ENCODE data around the gene ITPR1.

Gene ITPR1

DNA sequence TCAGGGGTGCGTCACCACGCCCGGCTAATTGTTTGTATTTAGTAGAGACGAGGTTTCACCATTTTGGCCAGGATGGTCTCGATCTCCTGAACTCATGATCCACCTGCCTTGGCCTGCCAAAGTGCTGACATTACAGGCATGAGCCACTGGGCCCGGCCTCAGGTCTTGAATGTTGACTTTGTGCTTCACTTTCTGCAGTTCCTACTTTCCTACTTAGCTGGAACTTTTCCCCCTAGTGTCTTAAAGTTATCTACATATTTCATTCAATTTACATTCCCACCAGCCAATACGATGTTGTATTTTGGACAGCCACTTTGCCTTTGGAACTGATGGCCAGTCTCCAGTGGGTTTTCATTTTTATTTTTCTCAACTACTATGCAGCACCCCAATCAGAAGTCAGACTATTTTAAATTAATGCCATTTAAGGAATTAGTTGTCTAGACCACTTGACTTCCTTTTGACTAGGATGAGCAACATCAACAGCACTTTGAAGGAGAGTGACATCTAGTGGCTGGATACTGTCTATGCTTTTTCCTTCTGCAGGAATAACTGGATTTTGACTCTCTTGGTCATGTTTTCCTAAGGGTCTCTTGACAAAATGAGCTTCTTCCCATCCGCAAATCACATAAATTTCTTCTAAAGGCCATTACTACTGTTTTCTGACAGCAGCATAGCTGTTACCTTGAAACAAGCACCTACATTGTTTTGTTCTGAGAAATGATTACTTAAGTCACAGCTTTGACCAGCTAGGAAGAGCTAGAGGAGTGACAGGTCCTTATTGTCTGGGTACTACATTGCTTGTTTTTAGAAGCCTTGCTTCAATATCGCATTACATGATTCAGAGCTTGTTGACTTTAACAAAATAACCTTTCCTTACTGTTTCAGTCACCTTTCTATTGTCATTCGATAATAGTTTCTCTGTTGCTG, 140.2 kb downstream of the ITPR1 start:
- FAIRE-seq (peak; percentile 37), DNase-seq (ENCODE audit: low spot score) (peak; percentile 60)

DNA sequence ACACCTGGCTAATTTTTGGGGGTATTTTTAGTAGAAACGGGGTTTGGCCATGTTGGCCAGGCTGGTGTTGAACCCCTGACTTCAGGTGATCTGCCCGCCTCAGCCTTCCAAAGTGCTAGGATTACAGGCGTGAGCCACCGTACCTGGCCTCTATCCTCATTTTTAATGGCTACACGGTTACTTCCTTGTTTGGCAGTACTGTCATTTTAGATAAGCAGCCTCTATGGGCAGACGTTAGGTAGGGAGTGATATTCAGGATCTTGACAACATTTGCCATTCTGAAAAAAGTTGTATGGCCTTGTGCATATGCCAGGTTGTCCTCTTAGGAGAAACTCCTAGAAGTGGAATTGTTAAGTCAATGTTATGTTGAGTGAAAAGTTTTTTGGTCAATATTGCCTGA, 141.7 kb downstream of the ITPR1 start:
- FAIRE-seq: no peak

DNA sequence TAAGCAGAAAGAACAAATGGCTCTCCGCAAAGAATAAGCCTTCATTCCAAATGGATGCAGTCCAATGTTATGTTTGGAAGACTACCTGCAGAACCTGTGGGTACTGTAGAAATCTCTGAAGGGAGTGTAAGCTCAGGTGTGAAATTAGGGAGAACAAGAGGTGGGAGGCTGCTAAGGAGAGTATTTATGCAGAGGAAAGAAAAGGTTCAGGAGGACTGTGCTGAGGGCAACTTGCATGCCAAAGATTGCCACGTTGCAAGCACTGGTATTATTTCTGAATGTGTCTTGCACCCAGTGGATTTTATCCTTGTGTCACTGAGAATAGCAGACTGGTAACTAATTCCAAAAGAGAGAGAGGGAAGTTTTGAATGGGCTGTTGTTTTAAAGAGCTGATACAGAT, 144.1 kb downstream of the ITPR1 start:
- DNase-seq (ENCODE audit: low spot score): no peak
- FAIRE-seq: no peak

More for the DNA sequence above, 141.7 kb downstream of the ITPR1 start:
- no peak for DNase-seq (ENCODE audit: low spot score)

DNA sequence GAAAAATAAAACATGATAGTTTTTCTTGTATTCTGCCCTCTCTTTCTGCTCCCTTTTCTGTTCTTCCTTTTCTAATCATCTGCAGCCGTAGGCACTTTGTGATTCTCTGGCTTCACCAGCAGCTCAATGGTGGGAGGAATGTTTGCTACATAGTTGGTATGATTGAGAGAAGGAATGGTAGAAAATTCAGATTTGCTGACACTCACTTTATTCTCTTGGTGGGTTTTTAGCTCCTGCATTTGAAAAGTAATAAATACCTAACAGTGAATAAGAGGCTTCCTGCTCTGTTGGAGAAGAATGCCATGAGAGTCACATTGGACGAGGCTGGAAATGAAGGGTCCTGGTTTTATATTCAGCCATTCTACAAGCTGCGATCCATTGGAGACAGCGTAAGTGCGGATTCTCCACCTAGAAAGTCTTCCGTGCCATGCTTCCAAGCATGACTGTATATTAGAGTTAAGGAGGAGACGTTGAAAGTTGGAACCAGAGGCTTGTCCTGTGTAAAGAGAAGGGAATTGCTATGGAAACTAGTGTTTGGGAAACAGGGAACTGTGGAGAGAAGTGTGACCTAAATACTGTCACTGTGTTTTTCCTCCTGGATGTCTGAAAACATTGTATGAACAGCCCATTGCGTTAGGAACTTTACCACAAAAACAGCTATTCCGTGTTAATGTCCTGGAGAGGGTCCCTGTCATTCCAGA, 148.9 kb downstream of the ITPR1 start:
- FAIRE-seq (no peak), DNase-seq (ENCODE audit: low spot score) (no peak)

DNA sequence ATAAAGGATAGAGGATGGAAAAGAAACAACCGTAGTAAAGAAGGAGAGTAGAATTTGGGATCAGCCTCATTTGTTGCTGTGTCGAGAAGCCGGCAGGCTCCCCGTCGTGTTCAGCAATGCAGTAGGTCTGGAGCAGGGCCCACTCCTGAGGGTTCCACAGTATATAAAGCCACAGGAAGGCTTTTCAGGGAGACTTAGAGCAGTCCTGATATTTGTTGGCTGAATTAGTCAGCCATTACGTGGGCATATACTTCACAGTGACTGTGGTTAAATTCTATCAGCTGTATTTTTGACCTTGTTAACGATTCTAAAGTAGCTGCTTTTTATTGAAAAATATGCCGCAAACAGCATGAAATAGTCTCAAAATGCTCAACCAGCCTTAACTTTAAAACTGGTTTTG, 149.5 kb downstream of the ITPR1 start:
- DNase-seq (ENCODE audit: low spot score) (no peak), FAIRE-seq (no peak)

DNA sequence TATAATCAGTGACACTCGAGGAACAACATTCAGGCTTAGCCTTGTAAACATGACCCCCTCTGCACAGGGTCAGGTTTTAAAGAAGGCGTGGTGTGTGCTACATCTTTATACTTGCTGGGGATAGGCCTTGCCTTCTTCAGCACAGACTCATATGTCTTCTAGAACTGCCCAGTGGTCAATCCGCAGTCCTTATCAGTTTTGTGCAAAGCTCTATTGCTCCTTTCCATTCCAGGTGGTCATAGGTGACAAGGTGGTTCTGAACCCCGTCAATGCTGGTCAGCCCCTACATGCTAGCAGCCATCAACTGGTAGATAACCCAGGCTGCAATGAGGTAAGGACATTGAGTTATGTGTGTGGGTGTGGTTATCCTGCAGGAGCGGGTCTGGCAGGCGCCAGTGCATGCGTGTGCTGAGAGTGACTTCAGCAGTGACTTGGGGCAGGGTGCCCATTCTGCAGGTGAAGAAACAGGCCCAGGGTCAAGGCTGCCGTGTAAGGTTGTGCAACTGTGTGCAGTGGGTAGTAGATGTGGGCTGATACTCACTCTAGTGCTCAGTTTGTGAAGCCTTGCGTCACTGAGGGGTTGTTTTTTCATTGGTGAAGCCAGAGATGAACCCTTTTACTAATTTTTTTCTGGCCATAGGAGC, 150.9 kb downstream of the ITPR1 start:
- FAIRE-seq: peak; percentile 46
- DNase-seq (ENCODE audit: low spot score): no peak

DNA sequence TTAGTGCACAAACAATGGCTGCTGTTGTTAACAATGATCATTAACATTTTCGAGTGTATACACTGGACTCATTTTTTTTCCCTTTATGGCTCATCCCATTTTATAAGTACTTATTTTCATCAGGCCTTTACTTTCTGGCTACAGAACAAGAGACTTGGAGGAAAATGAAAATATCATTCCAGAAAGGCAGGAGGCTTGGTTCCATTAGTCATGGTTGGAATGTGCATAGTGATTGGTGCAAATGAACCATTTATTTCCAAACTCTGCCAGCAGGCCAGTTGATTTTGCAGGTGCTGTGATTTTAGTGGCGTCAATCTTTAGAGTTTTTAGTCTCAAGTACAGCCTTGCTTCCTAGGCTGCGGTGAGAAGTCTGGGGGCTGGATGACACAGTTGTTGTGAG, 151.8 kb downstream of the ITPR1 start:
- DNase-seq (ENCODE audit: low spot score) (no peak), FAIRE-seq (no peak)

DNA sequence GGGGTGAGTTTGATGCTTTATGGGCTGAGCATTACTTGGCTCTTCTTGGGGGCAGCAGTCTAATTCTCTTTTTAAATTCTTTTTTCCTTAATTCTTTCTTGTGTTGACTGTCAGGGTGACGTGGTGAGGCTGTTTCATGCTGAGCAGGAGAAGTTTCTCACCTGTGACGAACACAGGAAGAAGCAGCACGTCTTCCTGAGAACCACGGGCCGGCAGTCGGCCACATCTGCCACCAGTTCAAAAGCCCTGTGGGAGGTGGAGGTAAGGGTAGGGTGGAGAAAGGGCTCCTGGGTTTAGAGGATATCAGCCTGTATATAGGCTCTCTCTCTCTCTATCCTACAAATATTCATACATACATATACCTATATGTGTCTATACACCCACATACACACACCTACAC, 152.3 kb downstream of the ITPR1 start:
- FAIRE-seq: no peak
- no peak for DNase-seq (ENCODE audit: low spot score)

DNA sequence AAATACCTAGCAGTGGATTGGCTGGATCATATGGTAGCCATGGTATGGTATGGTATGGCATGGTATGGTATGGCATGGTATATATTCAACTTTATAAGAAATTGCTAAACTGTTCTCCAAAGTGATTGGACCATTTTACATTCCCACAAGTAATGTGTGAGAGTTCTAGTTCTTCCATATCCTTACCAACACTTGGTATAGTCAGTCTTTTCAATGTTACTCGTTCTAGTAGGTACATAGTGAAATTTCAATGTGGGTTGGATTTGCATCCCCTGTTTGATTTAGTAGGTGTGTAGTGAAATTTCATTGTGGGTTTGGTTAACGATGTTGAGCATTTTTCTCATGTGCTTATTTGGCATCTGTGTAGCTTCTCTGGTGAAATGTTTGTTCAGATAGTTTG, 154.3 kb downstream of the ITPR1 start:
- FAIRE-seq (no peak), DNase-seq (ENCODE audit: low spot score) (no peak)

DNA sequence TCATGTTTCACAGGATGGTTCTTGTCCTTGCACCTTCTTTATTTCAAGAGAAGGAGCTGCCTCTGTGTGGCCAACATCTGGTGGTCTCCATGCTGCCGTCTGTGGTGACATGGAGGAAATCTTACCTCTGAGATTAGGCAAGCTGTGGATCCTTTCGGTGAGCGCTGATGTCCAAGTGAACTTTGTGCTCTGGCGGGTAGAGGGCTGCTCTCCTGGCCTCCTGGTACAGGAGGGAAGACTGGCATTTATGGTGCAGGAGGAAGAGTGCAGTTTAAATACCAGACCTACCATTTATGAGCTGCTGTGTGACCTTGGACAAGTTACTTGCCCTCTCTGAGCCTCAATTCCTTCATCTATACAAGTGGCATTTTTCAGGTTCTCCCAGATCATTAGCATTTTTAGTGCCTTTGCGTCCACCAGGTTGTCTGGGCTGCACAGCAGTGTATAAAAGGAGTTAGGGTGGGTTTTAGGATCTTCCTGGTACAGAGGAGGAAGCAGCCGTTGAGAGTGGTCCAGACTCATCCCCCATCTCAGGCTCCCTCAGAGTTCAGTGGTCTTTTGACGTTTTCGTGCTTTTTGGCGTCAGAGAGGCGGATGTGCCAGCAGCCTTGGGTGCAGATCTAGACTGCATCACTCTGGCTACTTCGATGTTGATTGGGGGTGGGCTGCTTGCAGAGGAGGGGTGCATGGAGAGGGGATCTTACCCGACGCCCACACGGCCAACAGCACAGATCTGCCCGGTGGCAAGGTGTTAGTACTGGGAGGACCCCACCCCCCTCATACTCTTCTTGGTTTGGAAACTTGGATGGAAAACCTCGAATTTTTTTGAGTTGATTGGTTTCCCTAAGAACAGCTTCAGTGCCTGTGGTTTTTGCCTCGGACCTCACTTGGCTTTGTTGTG, 162.2 kb downstream of the ITPR1 start:
- FAIRE-seq: no peak
- no peak for DNase-seq (ENCODE audit: low spot score)

DNA sequence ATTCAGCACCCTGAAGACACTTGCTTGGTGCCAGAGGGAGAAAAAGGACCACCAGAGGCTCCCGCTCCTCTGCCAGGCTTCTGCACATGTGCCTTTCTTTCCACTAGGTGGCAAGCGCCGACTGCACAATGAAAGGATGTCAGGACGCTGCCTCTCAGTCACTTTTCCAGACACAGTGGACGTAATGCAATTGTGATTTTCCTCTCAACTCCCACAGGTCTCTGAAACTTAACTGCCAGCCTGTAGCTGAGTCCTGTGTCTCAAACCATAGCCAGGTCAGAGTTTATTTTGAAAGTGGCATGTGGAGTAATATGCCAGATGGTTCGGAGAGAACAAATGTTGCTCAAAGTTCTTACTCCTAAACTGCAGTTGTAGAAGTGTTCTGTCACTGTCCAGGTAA, 162.9 kb downstream of the ITPR1 start:
- FAIRE-seq (peak; percentile 90), DNase-seq (ENCODE audit: low spot score) (peak; percentile 87)

DNA sequence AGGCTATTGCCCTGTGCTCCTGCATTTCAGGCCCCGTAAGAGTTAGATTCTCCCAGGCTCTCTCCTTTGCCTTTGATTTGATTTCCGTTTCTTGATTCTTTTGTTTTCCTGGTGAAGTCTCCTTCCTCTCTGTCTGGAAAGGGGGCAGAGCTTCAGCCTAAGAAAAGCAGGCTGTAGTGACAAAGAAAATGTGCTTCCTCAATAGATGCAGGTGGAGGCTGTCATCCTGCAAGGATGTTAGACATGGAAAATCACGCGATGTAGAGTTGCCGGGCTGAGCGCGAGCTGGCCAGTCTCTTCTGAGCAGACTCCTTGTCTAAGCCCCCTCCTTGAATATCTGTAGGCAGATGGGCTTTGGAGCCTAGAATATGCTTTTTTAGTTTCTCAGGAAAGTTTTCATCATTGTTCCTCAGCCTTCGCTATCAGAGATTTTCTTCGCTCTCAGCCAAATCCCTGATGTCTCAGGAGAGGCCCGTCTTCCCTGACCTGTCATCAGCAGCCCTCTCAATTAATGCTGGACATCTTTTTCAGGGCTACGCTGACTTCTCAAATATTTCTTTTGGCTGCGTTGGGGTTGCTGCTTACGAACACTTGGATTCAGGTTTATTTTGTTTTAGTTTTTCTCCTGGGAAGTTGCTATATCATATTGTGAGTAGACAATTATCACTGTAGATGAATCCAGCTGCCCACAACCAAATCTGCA, 163.6 kb downstream of the ITPR1 start:
- no peak for FAIRE-seq

DNA sequence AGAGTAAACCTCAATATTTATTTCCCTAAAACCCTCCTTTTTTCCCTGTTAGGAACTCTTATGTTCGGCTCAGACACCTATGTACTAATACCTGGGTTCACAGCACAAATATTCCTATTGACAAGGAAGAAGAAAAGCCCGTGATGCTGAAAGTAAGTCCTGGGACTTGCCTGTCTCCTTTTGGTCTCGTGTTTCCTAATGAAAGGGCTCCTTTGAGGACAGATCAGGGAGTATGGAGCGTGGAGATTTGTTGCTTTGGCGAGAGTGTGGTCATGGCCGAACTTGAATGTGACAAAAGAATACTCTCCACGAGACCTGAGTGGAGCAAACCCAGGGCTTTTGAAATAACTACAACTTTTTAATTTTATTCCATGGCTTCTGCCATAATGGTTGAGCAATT, 167.8 kb downstream of the ITPR1 start:
- no peak for FAIRE-seq
- no peak for DNase-seq (ENCODE audit: low spot score)

More for the DNA sequence above, 163.6 kb downstream of the ITPR1 start:
- DNase-seq (ENCODE audit: low spot score): no peak

DNA sequence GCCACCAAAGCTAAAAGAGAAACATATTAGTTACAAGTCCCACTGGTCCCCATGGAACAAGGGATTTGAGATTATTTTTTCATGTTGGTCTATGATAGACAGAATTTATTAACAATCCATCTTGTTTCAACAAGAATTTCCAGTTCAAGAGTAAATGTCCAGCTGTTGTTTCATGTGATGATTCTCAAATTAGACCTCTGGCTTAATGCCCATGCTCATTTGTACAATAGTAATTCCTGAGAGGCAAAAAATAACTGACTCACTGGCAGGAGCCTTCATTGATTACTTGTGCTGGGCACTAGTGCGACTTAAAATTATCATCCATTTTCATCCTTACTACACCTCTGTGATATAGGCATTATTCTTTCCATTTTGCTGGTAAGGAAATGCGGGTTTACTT, 171.3 kb downstream of the ITPR1 start:
- FAIRE-seq (peak; percentile 44), DNase-seq (ENCODE audit: low spot score) (no peak)

DNA sequence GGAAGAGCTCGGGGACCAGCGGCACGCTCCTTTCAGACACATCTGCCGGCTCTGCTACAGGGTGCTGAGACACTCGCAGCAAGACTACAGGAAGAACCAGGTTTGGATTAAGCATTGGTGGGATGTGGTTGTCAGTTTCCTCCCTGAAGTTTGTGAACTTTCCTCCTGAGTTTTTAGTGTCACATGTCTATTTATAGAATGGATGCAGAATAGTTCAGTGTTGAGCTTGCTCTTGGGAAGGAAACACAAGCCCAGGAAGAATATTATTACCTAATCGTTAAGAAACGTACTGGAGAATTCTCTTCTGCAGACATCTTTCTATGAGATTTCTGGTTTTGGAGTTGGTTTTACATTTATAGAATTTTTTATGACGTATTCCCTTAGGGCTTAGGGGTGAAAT, 172.0 kb downstream of the ITPR1 start:
- no peak for DNase-seq (ENCODE audit: low spot score)
- no peak for FAIRE-seq

DNA sequence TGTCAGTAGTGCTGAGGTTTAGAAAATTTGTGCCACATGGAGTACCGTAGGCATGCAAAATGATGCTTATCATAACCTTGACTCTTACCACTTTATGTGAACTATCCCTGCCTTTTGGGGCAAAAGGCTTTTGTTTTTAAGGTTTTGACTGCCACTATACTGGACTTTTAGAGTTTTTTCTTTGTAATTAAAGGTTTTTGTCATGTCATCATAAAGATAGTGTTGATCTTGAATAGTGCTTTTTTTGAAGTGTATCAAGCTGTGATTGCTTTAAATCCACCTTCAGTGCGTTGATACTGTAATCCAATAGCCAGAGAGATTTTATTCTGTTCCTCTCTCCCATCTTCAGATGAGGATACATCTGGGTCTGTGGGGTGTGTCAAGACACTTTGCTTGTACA, 172.9 kb downstream of the ITPR1 start:
- DNase-seq (ENCODE audit: low spot score): no peak
- no peak for FAIRE-seq

DNA sequence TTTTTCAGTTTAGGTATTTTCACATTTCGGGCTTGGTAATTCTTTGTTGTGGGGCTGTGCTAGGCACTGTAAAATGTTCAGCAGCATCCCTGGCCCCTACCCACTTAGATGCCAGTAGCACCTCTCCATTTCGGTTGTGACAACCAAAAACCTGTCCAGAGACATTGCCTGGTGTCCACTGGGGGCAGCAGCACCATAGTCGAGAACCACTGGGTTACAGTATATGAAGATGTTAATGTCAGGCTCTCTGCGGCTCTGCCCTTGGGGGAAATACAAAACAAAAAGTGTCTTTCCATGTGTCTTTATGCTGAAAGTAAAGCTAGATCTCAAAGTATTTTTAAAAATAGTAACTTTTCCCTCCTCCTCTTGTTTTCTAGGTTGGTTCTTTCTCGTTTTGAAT, 177.2 kb downstream of the ITPR1 start:
- DNase-seq (ENCODE audit: low spot score) (peak; percentile 50), FAIRE-seq (no peak)

DNA sequence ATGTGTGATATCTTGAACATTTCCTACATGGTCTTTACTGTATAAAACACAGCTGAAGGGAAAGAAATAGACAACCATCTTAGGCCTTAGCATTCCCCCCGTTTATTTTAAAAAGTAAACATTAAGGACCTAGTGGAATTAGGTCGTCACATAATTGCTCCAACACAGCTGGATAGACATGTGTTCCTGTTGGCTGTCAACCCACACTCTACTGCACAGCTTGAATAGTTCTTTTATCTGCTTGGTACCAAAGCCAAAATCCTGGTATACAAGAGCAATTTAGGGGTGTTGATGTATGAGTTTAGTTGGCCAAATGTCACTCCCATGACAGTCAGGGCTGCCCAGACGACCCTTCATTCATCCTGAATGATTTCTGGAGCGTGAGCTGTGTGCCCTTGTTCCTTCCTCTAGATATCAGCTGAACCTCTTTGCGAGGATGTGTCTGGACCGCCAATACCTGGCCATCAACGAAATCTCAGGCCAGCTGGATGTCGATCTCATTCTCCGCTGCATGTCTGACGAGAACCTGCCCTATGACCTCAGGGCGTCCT, 179.7 kb downstream of the ITPR1 start:
- DNase-seq (ENCODE audit: low spot score): no peak
- no peak for FAIRE-seq

DNA sequence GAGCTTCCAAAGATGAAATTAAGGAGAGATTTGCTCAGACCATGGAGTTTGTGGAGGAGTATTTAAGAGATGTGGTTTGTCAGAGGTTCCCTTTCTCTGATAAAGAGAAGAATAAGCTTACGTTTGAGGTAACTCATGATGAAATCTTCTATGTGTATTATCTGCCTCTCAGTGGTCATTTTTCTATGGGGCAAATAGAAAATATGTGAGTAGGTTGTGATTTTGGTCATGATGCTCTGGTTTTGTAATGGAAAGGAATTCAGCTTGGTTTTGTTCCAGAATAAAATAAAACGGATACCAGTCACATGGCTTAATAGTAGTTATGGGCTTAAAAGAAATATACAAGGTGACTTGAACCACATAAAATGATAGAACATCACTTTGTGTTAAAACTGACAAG, 181.1 kb downstream of the ITPR1 start:
- no peak for FAIRE-seq
- DNase-seq (ENCODE audit: low spot score): no peak

DNA sequence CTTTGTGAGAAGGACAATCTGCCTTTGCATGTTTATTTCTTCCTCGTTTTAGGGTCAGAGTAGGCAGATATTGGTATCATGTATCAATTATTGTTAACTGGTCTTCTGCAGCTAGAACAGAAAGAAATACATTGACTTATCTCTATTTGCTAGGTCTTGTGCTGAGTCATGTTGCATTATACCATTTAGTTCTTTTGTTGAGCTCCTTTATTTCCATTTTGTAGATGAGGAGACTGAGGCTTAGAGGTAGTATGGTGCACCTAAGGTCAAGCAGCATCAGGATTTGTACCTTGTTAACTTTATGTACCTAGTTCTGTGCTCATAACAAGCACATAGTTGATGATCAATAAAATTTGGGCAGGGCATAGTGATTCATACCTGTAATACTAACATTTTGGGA, 182.6 kb downstream of the ITPR1 start:
- FAIRE-seq: no peak
- DNase-seq (ENCODE audit: low spot score): no peak
